K562 (cell line): ENCODE measurements around the gene GADD45GIP1. TPM values are rescaled to one million over a fixed set of nuclear protein-coding genes. Genes with fewer than 3 reads are reported as not detected.

Experiments used
- CBFA2T3 ChIP-seq: fragments of 450-650 bp; IDR thresholded peaks from 2 replicates; pipeline ENCODE4 v1.6.1; 2017
- HDAC8 ChIP-seq: fragments of 450-650 bp; IDR thresholded peaks from 2 replicates; pipeline ENCODE4 v1.6.1; 2016; ENCODE audit warnings: mild to moderate bottlenecking, missing genetic modification characterization, moderate library complexity, missing compliant biosample characterization
- HDGF ChIP-seq: fragments of 450-650 bp; IDR thresholded peaks from 2 replicates; pipeline ENCODE4 v1.6.1; 2016
- KLF16 ChIP-seq: IDR thresholded peaks from 2 replicates; pipeline ENCODE4 v1.6.1; 2016; ENCODE audit warnings: antibody characterized with exemption
- NCOA1 ChIP-seq: fragments of 450-650 bp; IDR thresholded peaks from 2 replicates; pipeline ENCODE4 v1.6.1; 2016; ENCODE audit warnings: low read depth
- POLR2B ChIP-seq: fragments of 450-650 bp; IDR thresholded peaks from 2 replicates; pipeline ENCODE4 v1.6.1; 2018; ENCODE audit warnings: low read depth; ENCODE audit not compliant: partially characterized antibody
- RFX7 ChIP-seq: fragments of 250-450 bp; sonication (Bioruptor Pico); IDR thresholded peaks from 2 replicates; pipeline ENCODE4 v1.5.1; 2021; ENCODE audit warnings: mild to moderate bottlenecking
- SMARCC2 ChIP-seq: fragments of 450-650 bp; IDR thresholded peaks from 2 replicates; pipeline ENCODE4 v1.6.1; 2017; ENCODE audit warnings: antibody characterized with exemption, moderate library complexity, mild to moderate bottlenecking, low read depth
- U2AF2 ChIP-seq: fragments of 200-400 bp; formaldehyde crosslinking; optimal IDR thresholded peaks from 2 replicates; pipeline ENCODE3; 2017; ENCODE audit warnings: low read depth, mild to moderate bottlenecking, low read length
- ZFPM2 ChIP-seq: fragments of 250-450 bp; sonication (Bioruptor Pico); IDR thresholded peaks from 2 replicates; pipeline ENCODE4 v1.5.1; 2022; ENCODE audit warnings: mild to moderate bottlenecking
- ZKSCAN1 ChIP-seq: fragments of 150-350 bp; IDR thresholded peaks from 2 replicates; pipeline ENCODE4 v1.6.1; 2016; ENCODE audit warnings: low read depth, low read length
- ZNF766 ChIP-seq: fragments of 200-800 bp; sonication (Bioruptor generic); conservative IDR thresholded peaks from 2 replicates; pipeline ENCODE4 v1.6.1; 2016; ENCODE audit warnings: missing genetic modification characterization, missing compliant biosample characterization
- ZNF77 ChIP-seq: fragments of 250-450 bp; sonication (Bioruptor Pico); IDR thresholded peaks from 2 replicates; pipeline ENCODE4 v1.5.0; 2020
- polyA plus RNA-seq, 8 experiments: library from polyadenylated mRNA; depleted of rRNA in 4 of 8; stranded (reverse) in 5 of 8; unstranded in 3 of 8; fragments of >200 nt; fragmentation: Nextera tagmentation in 2 of 8; fragmentation: Illumina TruSeq in 1 of 8; extraction: Ambion mirVana in 2 of 8; extraction: Trizol in 1 of 8; gene quantifications; 2 replicates each; pipeline versions ENCODE4 v1.2.1 to v1.2.3, GENCODE V29; 2011 to 2014; ENCODE audit warnings: inconsistent platforms in 1 of 8, missing spikeins in 1 of 8
- total RNA-seq, 7 experiments: library from RNA; depleted of rRNA in 6 of 7; stranded (reverse); fragments of >200 nt in 6 of 7; fragmentation: Illumina TruSeq in 2 of 7; extraction: Trizol in 2 of 7; gene quantifications; 2 replicates each; pipeline versions ENCODE4 v1.2.1 to v1.2.3, GENCODE V29; 2011 to 2021; ENCODE audit warnings: low replicate concordance in 1 of 7
- TF ChIP-seq, protein P1 (sequence below), 2 experiments: fragments of 450-650 bp; IDR thresholded peaks; 2 replicates each; pipeline ENCODE4 v1.6.1; 2018; ENCODE audit warnings: mild to moderate bottlenecking in 2 of 2, low read depth in 1 of 2; ENCODE audit not compliant: partially characterized antibody in 2 of 2
- TF ChIP-seq, protein P2 (sequence below): sonication (generic); formaldehyde crosslinking; IDR thresholded peaks from 2 replicates; pipeline ENCODE4 v1.8.0; 2022; ENCODE audit warnings: mild to moderate bottlenecking, missing genetic modification reagents
- TF ChIP-seq, protein P3 (sequence below): fragments of 250-450 bp; sonication (Bioruptor Pico); IDR thresholded peaks from 2 replicates; pipeline ENCODE4 v1.4.0; 2020; ENCODE audit warnings: mild to moderate bottlenecking, moderate library complexity, borderline replicate concordance
- TF ChIP-seq, protein P4 (sequence below): fragments of 250-450 bp; sonication (Bioruptor Pico); IDR thresholded peaks from 2 replicates; pipeline ENCODE4 v1.6.1; 2021; ENCODE audit warnings: mild to moderate bottlenecking
- TF ChIP-seq, protein P5 (sequence below), 2 experiments: fragments of 450-650 bp; conservative IDR thresholded peaks; 2 replicates each; pipeline ENCODE4 v1.6.1; 2017; ENCODE audit warnings: mild to moderate bottlenecking in 2 of 2, moderate library complexity in 2 of 2

The GADD45GIP1 gene
- total and polyA plus RNA-seq, 9 of the 15 experiments (the other 6 are each of a cell fraction or from before 2014, with no cell fraction given), result 5.1 to 161 (median 29.2) TPM

DNA sequence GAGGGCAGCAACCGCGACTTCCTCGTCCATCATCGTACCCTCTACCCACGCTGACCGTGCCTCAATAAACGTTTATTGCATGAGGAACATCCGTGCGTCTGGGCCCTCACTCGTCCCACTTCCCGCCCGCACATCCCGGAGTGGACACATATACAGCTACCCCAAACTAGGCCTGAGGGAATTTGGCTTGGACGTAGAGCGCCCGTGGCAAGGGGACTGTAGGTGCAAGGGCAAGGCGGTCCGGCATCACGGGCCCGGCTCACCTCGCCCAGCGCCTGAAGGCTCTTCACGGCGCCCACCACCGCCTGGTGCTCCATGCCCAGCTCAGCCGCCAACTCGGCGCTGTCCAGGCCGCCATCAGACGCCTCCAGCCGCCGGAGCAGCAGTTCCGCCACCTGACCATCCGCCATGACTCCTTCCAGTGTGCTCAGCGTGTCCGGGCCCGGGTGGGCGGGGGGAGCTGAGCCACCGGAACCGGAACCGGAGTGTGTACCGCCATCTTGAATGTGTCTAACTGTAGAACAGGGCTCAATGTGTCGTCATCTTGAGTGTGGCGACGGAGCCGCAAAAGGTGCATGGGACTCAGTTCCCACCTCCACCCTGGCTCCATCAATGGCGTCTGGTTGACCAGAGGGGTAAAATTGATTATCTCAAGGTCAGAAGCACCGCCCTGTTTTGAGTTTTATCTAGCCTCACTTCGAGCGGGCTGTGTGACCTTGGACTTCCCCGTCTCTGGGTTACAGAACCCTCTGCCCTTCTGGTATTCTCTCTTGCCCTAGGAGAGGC, 23.5 kb downstream of the GADD45GIP1 start, which contains the start of gene FARSA (continued):
- TF ChIP-seq HDAC8 (tag) (no peak), POLR2B (peak; percentile 81), U2AF2 (no peak), RFX7 (CRISPR knock-in tag) (no peak), CBFA2T3 (no peak), NCOA1 (no peak), HDGF (no peak), ZNF77 (CRISPR knock-in tag) (no peak), ZFPM2 (CRISPR knock-in tag) (no peak), KLF16 (no peak), SMARCC2 (no peak), ZNF766 (peak; percentile 86), ZKSCAN1 (peak; percentile 71; the same call in 1 of the 2 replicates)
- TF ChIP-seq, protein P1, sequence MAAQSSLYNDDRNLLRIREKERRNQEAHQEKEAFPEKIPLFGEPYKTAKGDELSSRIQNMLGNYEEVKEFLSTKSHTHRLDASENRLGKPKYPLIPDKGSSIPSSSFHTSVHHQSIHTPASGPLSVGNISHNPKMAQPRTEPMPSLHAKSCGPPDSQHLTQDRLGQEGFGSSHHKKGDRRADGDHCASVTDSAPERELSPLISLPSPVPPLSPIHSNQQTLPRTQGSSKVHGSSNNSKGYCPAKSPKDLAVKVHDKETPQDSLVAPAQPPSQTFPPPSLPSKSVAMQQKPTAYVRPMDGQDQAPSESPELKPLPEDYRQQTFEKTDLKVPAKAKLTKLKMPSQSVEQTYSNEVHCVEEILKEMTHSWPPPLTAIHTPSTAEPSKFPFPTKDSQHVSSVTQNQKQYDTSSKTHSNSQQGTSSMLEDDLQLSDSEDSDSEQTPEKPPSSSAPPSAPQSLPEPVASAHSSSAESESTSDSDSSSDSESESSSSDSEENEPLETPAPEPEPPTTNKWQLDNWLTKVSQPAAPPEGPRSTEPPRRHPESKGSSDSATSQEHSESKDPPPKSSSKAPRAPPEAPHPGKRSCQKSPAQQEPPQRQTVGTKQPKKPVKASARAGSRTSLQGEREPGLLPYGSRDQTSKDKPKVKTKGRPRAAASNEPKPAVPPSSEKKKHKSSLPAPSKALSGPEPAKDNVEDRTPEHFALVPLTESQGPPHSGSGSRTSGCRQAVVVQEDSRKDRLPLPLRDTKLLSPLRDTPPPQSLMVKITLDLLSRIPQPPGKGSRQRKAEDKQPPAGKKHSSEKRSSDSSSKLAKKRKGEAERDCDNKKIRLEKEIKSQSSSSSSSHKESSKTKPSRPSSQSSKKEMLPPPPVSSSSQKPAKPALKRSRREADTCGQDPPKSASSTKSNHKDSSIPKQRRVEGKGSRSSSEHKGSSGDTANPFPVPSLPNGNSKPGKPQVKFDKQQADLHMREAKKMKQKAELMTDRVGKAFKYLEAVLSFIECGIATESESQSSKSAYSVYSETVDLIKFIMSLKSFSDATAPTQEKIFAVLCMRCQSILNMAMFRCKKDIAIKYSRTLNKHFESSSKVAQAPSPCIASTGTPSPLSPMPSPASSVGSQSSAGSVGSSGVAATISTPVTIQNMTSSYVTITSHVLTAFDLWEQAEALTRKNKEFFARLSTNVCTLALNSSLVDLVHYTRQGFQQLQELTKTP (IDR thresholded peaks at IDR 0.05; ENCODE audit: low read depth in 1 of 2, partially characterized antibody in 2 of 2), result no peak
- TF ChIP-seq, protein P2, sequence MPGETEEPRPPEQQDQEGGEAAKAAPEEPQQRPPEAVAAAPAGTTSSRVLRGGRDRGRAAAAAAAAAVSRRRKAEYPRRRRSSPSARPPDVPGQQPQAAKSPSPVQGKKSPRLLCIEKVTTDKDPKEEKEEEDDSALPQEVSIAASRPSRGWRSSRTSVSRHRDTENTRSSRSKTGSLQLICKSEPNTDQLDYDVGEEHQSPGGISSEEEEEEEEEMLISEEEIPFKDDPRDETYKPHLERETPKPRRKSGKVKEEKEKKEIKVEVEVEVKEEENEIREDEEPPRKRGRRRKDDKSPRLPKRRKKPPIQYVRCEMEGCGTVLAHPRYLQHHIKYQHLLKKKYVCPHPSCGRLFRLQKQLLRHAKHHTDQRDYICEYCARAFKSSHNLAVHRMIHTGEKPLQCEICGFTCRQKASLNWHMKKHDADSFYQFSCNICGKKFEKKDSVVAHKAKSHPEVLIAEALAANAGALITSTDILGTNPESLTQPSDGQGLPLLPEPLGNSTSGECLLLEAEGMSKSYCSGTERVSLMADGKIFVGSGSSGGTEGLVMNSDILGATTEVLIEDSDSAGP (CRISPR knock-in tag), result 0 out of 2 replicates have a peak, but pooled peaks have one; percentile 36
- TF ChIP-seq, protein P3, sequence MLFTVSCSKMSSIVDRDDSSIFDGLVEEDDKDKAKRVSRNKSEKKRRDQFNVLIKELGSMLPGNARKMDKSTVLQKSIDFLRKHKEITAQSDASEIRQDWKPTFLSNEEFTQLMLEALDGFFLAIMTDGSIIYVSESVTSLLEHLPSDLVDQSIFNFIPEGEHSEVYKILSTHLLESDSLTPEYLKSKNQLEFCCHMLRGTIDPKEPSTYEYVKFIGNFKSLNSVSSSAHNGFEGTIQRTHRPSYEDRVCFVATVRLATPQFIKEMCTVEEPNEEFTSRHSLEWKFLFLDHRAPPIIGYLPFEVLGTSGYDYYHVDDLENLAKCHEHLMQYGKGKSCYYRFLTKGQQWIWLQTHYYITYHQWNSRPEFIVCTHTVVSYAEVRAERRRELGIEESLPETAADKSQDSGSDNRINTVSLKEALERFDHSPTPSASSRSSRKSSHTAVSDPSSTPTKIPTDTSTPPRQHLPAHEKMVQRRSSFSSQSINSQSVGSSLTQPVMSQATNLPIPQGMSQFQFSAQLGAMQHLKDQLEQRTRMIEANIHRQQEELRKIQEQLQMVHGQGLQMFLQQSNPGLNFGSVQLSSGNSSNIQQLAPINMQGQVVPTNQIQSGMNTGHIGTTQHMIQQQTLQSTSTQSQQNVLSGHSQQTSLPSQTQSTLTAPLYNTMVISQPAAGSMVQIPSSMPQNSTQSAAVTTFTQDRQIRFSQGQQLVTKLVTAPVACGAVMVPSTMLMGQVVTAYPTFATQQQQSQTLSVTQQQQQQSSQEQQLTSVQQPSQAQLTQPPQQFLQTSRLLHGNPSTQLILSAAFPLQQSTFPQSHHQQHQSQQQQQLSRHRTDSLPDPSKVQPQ (CRISPR knock-in tag), result no peak
- TF ChIP-seq, protein P4, sequence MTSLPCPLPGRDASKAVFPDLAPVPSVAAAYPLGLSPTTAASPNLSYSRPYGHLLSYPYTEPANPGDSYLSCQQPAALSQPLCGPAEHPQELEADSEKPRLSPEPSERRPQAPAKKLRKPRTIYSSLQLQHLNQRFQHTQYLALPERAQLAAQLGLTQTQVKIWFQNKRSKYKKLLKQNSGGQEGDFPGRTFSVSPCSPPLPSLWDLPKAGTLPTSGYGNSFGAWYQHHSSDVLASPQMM (CRISPR knock-in tag), result no peak
- TF ChIP-seq, protein P5, sequence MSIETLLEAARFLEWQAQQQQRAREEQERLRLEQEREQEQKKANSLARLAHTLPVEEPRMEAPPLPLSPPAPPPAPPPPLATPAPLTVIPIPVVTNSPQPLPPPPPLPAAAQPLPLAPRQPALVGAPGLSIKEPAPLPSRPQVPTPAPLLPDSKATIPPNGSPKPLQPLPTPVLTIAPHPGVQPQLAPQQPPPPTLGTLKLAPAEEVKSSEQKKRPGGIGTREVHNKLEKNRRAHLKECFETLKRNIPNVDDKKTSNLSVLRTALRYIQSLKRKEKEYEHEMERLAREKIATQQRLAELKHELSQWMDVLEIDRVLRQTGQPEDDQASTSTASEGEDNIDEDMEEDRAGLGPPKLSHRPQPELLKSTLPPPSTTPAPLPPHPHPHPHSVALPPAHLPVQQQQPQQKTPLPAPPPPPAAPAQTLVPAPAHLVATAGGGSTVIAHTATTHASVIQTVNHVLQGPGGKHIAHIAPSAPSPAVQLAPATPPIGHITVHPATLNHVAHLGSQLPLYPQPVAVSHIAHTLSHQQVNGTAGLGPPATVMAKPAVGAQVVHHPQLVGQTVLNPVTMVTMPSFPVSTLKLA (conservative IDR thresholded peaks at IDR 0.05), result peak; percentile 73 to 89
